ENCODE data around the gene IL32. TPM values are rescaled to one million over a fixed set of nuclear protein-coding genes. Genes with fewer than 3 reads are reported as not detected.

The IL32 gene
- total RNA-seq, 1 donor from 2014 or later: 8.8 TPM

- no peaks in the 10 kb centered on the region for H3K9me3 Mint-ChIP-seq (ENCODE audit: unreplicated experiment)
- no peaks in the 10 kb centered on the region for H3K4me1 Mint-ChIP-seq (ENCODE audit: unreplicated experiment)
- peaks cover 21% of the 10 kb centered on the region for H3K27me3 Mint-ChIP-seq (ENCODE audit: unreplicated experiment)
- DNase-seq (ENCODE audit: extremely low spot score, unreplicated experiment): no peak
- no peak overlapping the region for H3K27ac Mint-ChIP-seq (ENCODE audit: unreplicated experiment)
- no peak overlapping the region for H3K4me3 Mint-ChIP-seq (ENCODE audit: unreplicated experiment)
- peak; percentile 45 for TF ChIP-seq CTCF (IDR thresholded peaks at IDR 0.05)
- H3K36me3 Mint-ChIP-seq (ENCODE audit: unreplicated experiment): no peaks in the 10 kb centered on the region
Observed at GRCh38 chr16:3094289-3095027, 29.0 kb downstream of the IL32 start.

GRCh38 chr16:3095869-3096268, 30.4 kb downstream of the IL32 start:
- Mint-ChIP-seq H3K4me3 (ENCODE audit: unreplicated experiment) (no peak overlapping the region), H3K27ac (ENCODE audit: unreplicated experiment) (no peak overlapping the region), H3K27me3 (ENCODE audit: unreplicated experiment) (peaks cover 23% of the 10 kb centered on the region), H3K4me1 (ENCODE audit: unreplicated experiment) (peaks cover 5% of the 10 kb centered on the region), H3K36me3 (ENCODE audit: unreplicated experiment) (no peaks in the 10 kb centered on the region), H3K9me3 (ENCODE audit: unreplicated experiment) (no peaks in the 10 kb centered on the region)
- no peak for DNase-seq (ENCODE audit: extremely low spot score, unreplicated experiment)
- peak; percentile 30 for TF ChIP-seq CTCF (IDR thresholded peaks at IDR 0.05)

- no peaks in the 10 kb centered on the region for H3K36me3 Mint-ChIP-seq (ENCODE audit: unreplicated experiment)
- no peak for TF ChIP-seq CTCF (IDR thresholded peaks at IDR 0.05)
- no peak overlapping the region for H3K27ac Mint-ChIP-seq (ENCODE audit: unreplicated experiment)
- peaks cover 23% of the 10 kb centered on the region for H3K27me3 Mint-ChIP-seq (ENCODE audit: unreplicated experiment)
- peaks cover 10% of the 10 kb centered on the region for H3K4me1 Mint-ChIP-seq (ENCODE audit: unreplicated experiment)
- no peak for DNase-seq (ENCODE audit: extremely low spot score, unreplicated experiment)
- H3K9me3 Mint-ChIP-seq (ENCODE audit: unreplicated experiment): no peaks in the 10 kb centered on the region
- H3K4me3 Mint-ChIP-seq (ENCODE audit: unreplicated experiment): no peak overlapping the region
Observed at GRCh38 chr16:3096362-3096761, 30.9 kb downstream of the IL32 start.

GRCh38 chr16:3097266-3097665, 31.8 kb downstream of the IL32 start:
- Mint-ChIP-seq H3K27me3 (ENCODE audit: unreplicated experiment) (peaks cover 20% of the 10 kb centered on the region), H3K27ac (ENCODE audit: unreplicated experiment) (no peak overlapping the region), H3K4me3 (ENCODE audit: unreplicated experiment) (no peak overlapping the region), H3K36me3 (ENCODE audit: unreplicated experiment) (no peaks in the 10 kb centered on the region), H3K4me1 (ENCODE audit: unreplicated experiment) (peaks cover 16% of the 10 kb centered on the region), H3K9me3 (ENCODE audit: unreplicated experiment) (no peaks in the 10 kb centered on the region)
- no peak for TF ChIP-seq CTCF (IDR thresholded peaks at IDR 0.05)
- no peak for DNase-seq (ENCODE audit: extremely low spot score, unreplicated experiment)

- H3K4me1 Mint-ChIP-seq (ENCODE audit: unreplicated experiment): peaks cover 16% of the 10 kb centered on the region
- no peaks in the 10 kb centered on the region for H3K36me3 Mint-ChIP-seq (ENCODE audit: unreplicated experiment)
- no peak for DNase-seq (ENCODE audit: extremely low spot score, unreplicated experiment)
- TF ChIP-seq CTCF (IDR thresholded peaks at IDR 0.05): no peak
- no peak within 1 kb of the TSS for H3K27ac Mint-ChIP-seq (ENCODE audit: unreplicated experiment)
- peak within 1 kb of the TSS; percentile 63 for H3K4me3 Mint-ChIP-seq (ENCODE audit: unreplicated experiment)
- peaks cover 17% of the 10 kb centered on the region for H3K27me3 Mint-ChIP-seq (ENCODE audit: unreplicated experiment)
- H3K9me3 Mint-ChIP-seq (ENCODE audit: unreplicated experiment): no peaks in the 10 kb centered on the region
Observed at GRCh38 chr16:3098459-3099394, 33.3 kb downstream of the IL32 start, which contains the start of gene ZSCAN10. TSS of gene ZSCAN10 (minus strand) at chr16:3099294. CDS start at chr16:3092937, 6,357 bp downstream.

Data from osteocyte (in vitro differentiated cells).